HG03378 (cell line): ENCODE results near the gene DOK7.
"Not testable (repeated sequence)": the region's sequence is repeated elsewhere in the genome, so short reads cannot be mapped to it uniquely, and the experiment has no call there.

ENCODE experiments used
- ATAC-seq: cut with Tn5 transposase; IDR thresholded peaks from one replicate; pipeline ENCODE4 v1.9.1; 2021; ENCODE audit warnings: mild to moderate bottlenecking, moderate library complexity; ENCODE audit not compliant: unreplicated experiment

DOK7 gene

DNA sequence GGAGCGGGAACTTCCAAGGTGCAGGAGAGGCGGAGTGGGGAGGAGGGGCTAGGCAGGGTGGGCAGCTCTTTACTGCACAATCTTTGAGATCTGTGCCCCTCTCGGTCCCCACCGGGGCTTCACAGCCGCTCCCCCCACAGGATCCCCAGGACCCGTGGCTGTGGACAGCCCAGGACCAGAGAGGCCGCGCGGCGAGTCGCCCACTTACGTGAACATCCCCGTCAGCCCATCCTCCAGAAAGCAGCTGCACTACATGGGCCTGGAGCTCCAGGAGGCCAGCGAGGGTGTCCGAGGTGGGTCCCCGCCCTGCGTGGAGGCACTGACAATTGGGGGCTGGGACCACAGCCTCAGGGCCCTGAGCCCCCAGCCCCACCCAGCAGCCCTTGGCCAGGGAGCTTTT, 37.0 kb downstream of the DOK7 start:
- ATAC-seq, result no peak

DNA sequence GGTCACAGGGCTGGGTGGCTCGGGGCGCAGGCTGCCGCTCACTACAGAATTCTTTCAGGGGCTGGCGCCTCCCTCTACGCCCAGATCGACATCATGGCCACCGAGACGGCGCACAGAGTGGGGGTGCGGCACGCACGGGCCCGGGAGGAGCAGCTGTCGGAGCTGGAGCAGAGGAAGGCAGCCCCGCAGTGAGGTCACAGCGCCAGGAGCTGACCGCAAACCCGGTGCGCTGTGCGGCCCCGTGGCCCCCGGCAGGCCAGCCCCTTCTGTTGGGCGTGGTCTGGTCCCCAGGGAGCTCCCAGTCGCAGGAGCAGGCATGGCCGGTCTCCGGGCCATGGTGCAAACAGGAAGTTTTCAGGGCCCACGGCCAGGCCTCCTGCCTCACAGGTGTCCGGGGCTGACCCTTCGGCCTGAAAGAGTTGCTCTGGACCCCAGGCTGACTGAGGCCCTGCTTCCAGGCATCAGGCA, 37.6 kb downstream of the DOK7 start:
- ATAC-seq, result no peak

- ATAC-seq, result no peak
These were observed 38.2 kb downstream of the DOK7 start for GRCh38 chr4:3501126-3501824.

- no peak for ATAC-seq
These were observed 38.8 kb downstream of the DOK7 start for GRCh38 chr4:3501825-3502425.

DNA sequence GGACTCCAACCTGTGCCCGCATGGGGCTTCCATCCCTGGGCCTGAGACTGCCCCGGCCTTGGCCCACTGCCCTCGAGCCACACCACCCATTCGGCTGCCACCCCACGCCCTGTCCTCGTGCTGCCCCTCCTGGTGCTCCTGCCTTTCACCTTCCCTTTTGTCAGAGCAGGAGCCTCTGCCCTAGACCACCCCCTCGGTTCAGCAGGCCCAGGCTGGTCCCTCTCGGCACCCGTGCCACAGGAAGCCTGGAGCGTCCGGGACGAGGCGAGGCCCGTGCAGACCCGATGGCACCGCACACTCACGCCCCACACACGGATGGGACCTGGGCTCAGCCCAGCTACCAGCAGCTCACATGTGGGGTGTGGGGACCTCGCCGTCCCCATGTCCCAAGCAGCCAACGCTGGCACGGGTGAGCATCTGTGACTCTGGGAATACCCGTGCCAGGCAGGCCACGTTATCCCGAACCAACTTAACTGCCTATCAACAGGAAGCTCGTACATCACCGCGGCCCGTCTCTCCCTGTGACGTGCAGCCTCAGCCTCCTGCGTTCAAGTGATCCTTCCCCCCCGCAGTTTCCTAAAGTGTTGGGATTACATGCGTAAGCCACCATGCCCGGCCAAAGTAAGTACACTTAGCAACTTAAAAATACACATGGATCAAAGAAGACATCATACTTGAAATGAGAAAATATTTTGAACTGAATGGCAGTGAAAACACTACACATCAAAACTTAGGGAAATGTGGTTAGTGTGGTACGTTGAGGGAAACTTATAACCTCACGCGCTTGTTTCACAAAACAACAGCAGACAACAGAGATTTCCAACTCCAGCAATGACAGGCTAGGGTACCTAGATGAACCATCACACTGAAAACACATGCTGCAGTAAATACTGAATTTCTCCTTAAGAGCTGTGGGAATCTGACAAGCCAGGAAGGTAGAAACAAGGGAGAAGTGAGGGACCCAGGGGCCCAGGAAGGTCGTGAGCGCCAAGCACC, 40.1 kb downstream of the DOK7 start:
- no peak for ATAC-seq

- no peak for ATAC-seq
These were observed 42.1 kb downstream of the DOK7 start for GRCh38 chr4:3505231-3505630.

DNA sequence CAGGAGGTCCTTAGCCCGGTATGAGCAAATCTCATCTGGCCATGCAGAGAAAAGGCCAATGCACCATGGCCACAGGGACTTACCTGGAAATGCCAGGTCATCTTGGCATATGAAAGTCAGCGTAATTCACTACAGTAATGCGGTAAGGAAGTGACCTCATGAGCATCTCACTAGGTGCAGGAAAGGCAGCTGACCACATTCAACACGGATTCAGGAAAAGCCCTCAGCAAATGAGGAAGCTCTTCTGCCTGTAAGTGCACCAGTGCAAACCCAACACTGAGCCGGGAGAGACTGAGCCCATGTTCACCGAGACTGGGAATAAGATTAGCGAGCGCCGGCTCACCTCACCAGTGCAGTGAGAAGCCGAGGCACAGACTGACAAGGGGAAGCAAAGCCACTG, 45.4 kb downstream of the DOK7 start:
- ATAC-seq, result no peak

- no peak for ATAC-seq
These were observed 47.4 kb downstream of the DOK7 start for GRCh38 chr4:3510481-3510880.

GRCh38 chr4:3511187-3511586, 48.1 kb downstream of the DOK7 start:
- no peak for ATAC-seq

DNA sequence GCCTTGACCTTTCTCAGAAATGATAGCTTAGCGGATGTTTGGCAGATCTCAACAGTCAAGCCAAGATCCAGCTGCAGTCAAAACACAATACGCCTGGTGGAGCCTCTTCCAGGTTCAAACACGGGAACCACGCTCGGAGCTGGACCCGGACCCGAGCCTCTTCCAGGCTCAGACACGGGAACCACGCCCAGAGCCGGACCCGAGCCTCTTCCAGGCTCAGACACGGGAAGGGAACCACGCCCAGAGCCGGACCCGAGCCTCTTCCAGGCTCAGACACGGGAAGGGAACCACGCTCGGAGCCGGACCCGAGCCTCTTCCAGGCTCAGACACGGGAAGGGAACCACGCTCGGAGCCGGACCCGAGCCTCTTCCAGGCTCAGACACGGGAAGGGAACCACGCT, 48.5 kb downstream of the DOK7 start:
- ATAC-seq, result not testable (repeated sequence)

DNA sequence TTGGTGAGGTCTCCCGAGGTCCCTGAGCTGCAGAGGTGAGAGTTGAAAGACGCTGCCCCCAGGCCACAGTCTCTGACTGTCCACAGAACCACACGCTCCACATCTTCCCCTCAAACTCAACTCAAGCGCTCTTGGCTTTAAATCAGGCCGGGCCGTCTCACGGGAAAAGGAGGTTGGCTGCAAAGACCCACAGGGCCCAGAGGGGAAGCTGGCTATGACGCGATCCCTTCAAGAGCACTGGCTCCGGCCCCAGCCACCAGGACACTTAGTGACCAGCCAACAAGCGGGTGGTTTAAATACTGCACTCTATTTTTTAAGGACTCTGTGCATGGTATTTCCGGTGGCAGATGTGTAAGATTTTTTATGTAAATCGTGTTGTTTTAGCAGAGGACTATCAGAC, 49.2 kb downstream of the DOK7 start:
- ATAC-seq, result no peak

DNA sequence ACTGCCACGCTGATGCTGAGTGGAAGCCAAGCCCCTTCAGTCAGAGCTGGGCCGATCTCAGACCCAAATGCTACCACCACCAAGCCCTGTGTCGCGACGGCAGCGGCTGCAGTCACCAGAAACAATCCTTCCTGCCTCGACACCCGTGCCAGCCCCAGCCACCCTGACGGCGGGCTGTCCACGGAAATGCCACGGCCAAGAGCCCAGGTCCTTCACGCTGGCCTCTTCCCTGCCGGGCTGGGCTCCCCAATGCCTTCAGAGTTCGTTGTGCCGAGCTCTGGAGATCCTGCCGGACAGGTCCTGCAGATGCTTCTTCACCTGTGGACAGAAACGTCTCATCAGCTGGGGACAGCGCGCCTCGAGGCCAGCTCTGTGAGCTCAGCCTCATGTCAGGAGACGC, 49.6 kb downstream of the DOK7 start:
- ATAC-seq, result no peak

DNA sequence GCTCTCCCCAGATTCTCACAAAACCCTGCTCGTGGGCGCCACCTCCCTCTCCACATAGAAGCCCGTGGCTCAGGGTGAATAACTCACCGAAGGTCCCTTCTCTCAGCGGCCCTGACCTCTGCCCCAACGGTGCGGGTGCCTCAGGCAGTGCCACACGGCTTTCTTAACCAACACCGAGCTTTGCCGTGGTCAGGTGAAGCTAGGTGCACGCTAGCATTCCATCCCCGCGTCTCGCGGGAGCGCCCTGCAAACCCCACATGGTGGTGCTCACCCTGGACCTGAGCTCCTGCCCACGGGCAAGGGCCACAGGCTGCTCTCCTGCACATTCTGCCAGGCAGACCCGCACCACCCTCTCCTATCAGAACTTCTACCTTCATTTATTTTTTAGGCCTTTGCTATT, 50.7 kb downstream of the DOK7 start:
- ATAC-seq, result no peak

DNA sequence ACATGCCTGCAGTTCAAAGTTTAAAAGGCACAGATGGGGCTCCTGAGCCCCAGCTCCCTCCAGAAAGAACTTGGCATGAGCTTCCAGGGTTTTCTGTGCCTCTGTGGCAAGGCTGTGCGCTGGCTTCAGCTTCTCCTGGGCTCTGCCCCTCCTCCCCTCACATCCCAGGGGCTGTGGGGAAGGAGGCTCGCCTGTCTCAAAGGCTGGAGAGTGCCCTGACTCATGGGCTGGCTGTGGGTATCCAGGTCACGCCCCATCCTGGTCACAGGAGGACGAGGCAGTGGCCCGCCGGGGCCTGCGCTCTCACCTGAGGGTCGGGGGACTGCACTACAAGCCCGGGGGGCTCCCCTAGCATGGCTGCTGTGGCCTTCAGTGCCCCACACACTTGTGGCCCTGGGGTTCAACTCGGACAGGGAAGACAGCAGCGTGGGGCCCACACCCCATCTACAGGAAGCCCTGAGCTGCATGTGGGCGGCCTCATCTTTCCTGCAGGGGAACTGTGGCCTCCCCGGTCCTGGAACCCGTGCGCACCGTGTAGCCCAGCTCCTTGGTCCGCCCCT, 51.2 kb downstream of the DOK7 start:
- ATAC-seq, result no peak

DNA sequence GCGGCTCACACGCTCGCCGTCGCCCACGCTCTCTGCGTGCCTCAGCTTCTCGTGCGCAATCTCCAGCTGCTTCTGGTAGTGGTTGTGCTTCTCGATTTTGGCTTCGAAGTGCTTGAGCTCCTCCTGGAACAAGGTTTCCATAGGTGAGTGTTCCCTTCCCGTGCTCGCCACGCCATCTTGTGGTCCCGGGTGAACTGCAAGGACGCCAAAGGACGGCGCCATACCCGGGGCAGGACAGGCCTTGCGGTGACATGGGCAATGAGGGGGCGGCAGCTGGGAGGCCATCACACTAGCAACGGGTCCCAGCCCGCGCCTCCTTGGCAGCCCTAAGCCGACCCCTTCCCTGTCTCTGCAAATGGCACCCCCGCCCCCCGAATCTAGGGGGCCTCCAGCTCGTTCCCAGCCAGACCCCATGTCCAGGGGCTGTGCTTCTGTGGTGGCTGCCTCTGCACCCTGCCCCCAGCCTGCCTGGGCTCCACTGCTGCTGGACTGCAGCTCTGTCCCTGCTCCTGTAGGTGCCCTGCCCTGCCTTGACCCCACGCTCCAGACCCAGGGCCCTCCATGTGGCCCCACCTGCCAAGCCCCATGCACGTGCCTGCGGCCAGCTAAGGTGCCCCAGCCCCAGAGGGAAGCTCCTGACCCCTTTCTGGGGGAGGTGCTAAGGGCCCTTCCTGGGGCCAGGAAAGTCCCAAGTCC, 51.8 kb downstream of the DOK7 start:
- ATAC-seq, result no peak

- no peak for ATAC-seq
These were observed 52.5 kb downstream of the DOK7 start for GRCh38 chr4:3515646-3516045.

- no peak for ATAC-seq
These were observed 53.1 kb downstream of the DOK7 start for GRCh38 chr4:3516061-3516835.

DNA sequence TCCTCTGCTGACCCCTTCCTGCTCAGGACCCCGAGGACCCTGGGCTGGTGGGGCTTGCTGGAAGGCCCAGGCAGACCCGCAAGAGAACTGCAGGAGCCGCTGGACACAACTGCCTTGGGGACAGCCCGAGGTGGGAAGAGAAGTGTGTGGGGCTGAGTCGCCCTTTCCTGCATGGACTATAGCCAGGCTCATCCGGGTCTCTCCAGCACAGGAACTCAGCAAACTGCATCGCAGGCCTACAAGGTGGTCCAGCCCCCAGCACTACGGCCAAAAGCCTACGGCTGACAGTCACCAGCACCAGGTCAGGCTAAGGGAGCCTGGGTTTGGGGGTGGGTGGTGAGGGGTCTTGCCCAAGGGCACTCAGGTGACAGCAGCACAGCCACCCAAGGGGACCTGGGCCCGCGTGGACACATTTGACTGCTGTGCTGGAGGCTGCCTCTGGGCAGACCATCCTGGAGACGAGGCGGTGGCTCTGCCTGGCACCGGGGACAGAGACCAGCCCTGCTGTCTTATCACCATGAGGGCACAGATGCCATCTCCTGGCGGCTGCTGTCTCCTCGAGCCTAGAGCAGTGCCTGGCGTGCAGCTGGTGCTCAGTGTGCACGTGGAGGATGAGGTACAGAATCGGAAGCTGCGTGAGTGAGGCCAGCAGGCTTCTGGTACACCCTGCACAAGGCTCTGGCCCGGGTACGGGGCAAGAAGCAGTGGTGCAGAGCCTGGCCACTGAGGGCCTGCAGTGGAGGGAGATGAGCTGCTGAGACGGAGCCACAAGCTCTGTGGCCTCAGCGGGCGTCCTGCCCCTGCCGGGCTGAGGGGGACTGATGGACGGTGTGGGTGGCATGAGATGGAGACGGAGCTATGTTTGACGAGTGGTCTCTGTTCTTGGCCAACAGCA, 54.0 kb downstream of the DOK7 start:
- ATAC-seq, result no peak
